Adipose tissue (tissue), 3 donors: ENCODE measurements around the gene IRX1. TPM values are rescaled to one million over a fixed set of nuclear protein-coding genes. Genes with fewer than 3 reads are reported as not detected.

Experiments used
- H3K27ac ChIP-seq: one replicate; pipeline ENCODE4 v1.5.1; 2013; ENCODE audit warnings: low read depth, low read length
- WGBS, 3 donors: extraction: QIAGEN DNeasy Blood & Tissue Kit; methylation state at CpG; one replicate each; pipeline ENCODE4 v1.1.7; 2013; 5-methylcytosine and 5-hydroxymethylcytosine counted together
- polyA plus RNA-seq, 3 donors: library from polyadenylated mRNA; stranded (reverse); fragments of 200-250 nt; gene quantifications; one replicate each; pipeline ENCODE4 v1.2.3, GENCODE V29; 2013
- donor health status: healthy with polysubstance abuse.
- donor health status: Bipolar disorder and iron deficiency.
- donor health status: healthy.

IRX1 gene
- polyA plus RNA-seq, 3 donors = 0.07 to 0.79 (median 0.33) TPM

DNA sequence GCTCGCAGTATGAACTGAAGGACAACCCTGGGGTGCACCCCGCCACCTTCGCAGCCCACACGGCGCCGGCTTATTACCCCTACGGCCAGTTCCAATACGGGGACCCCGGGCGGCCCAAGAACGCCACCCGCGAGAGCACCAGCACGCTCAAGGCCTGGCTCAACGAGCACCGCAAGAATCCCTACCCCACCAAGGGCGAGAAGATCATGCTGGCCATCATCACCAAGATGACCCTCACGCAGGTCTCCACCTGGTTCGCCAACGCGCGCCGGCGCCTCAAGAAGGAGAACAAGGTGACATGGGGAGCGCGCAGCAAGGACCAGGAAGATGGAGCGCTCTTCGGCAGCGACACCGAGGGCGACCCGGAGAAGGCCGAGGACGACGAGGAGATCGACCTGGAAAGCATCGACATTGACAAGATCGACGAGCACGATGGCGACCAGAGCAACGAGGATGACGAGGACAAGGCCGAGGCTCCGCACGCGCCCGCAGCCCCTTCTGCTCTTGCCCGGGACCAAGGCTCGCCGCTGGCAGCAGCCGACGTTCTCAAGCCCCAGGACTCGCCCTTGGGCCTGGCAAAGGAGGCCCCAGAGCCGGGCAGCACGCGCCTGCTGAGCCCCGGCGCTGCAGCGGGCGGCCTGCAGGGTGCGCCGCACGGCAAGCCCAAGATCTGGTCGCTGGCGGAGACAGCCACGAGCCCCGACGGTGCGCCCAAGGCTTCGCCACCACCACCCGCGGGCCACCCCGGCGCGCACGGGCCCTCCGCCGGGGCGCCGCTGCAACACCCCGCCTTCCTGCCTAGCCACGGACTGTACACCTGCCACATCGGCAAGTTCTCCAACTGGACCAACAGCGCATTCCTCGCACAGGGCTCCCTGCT, 3.8 kb downstream of the IRX1 start:
- no peak overlapping the region for H3K27ac ChIP-seq
- WGBS, 3 donors = 6 to 17% (median 12%) methylated on average over 80 to 86 of the region's 86 CpGs

DNA sequence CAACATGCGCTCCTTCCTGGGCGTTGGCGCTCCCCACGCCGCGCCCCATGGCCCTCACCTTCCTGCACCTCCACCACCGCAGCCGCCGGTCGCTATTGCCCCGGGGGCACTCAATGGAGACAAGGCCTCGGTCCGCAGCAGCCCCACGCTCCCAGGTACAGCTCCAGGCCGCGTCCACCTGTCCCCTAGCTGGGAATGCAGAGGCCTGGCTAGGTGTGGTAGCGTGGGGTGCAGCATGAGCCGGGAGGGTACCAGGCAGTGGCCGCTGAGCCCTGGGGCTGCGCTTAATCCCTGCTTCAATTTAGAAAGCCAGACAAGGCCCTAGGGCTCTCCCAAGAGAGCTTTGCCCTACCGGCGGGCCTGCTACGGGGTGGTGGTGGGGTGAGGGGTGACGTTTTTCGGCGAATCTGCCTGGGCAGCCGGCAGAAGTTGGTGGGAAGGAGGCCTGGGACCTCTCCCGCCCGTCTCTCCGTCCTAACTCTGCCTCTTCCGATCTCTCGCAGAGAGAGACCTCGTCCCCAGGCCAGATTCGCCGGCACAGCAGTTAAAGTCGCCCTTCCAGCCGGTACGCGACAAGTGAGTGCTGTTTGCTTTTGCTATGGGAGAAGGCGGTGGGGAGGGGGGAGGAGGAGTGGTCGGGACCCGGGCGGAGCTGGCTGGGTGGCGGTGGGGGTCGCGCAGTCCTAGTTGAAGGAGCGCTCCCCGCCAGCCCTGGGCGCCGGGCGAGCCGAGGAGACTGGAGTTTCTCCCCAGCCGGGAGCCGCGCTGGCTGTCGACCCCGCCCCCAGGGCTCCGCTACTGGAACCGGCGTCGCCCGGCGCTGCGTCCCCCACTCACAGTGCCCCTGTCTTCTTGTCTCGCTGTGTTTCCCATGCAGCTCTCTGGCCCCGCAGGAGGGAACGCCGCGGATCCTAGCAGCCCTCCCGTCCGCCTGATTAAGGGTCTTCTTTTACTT, 4.8 kb downstream of the IRX1 start:
- no peak overlapping the region for H3K27ac ChIP-seq
- WGBS, 3 donors = 3 to 11% (median 11%) methylated on average over 70 to 71 of the region's 71 CpGs

DNA sequence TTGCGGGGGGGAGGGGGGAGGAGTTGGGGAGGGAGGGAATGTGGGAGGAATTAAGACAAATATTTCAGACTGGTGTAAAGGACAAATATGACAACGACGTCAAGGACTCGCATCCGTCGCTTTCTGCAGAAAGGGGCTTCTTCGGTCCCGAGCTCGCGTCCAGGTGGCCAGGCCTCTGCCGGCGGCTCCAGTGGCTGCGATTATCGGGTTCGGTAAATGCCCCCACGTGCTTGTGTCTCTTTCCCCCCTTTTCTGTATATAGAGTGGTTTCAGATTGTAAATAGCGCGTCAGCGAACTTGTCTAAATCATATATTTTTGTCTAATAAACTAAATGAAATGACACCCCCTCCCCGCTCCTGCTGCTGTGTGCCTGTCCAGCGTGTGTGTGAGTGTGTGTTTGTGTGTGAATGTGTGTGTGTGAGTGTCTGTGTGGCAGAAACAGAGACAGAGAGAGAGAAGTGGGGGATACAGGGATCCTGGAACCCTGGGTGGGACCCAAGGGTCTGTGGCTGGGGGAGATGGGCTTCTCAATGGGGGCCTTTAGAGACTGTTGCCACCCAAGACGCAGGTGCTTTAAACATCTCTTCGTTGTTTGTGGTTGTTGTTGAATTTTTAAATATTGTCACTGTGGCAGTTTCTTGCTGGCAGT, 5.6 kb downstream of the IRX1 start:
- H3K27ac ChIP-seq = no peak overlapping the region

DNA sequence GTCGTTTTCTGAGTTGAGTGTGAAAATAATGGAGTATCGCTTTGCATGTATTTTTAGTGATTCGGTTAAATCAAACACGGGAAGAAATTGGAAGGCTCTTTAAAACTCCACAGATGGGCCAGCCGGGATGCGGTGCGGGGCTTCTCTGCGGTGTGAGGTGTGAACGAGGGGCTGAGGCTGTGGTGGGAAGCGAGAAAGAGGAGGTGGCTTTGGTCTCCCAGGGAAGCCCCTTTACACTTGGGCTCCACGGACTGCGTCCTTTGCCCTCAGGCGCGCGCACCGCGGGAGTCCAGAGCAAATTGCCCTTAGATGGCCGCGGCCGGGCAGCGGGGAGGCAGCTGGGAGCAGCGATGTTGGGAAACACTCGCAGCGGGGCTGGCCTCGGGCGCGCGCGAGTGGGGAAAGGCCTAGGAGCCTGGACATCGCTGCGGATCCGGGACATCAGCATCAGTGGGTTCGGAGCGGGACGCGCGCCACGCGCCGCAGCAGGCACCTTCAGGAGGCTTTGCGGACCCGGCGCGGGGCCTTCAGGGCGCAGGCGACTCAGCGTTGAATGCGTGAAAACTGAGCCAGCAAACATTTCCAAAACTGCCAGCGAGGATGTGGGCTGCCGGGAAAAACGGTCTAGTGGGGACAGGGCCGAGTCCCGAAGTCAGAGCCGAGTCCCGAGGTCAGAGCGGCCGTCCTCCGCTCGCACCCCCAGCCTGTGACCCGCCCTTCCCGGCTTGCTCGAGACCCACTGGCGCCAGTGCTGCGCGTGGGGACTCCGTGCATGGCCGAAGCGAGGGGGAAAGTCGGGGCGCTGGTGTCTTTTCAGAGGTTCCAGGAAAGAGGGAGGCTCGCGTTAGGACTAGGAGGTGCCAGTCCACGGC, 6.5 kb downstream of the IRX1 start:
- no peak overlapping the region for H3K27ac ChIP-seq
- 2 to 12% (median 6%) methylated on average over 72 to 73 of the region's 73 CpGs for WGBS, 3 donors

More for the DNA sequence above, 5.6 kb downstream of the IRX1 start:
- 9 to 13% (median 11%) methylated on average over 22 to 23 of the region's 23 CpGs for WGBS, 3 donors

DNA sequence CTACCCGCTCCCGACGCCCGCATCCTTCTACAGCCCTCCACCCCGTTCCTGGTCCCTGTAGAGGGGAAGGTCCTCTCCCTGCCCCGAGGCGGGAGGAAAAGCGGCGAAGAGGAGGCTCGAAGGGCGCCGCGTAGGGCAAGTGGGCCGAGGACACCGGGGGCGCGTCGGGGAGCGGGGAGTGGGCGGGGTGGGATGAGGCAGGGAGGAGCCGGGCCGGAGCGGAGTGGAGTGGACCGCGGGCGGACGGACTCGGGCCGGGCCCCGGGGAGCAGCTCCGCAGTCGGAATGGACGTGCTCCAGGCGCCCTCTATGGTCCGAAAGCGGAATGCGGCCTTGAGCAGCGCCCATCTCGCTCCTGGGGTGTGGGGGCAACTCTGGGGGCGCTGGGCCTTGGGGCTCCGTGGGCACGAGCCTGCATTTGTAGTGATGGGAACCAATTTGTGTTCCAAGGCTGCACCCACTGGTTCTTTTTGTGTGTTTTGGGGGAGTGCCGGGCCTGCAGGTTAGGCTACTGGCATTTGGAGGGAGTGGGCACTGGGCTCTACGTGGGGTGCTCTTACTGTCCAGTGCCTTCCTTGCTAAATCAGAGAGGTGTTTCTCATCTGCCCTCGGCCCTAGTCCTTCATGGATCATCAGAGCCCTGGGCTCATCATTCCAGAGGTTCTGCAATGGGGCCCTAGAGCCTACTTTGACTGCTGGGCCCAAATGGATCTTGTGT, 7.3 kb downstream of the IRX1 start:
- no peak overlapping the region for H3K27ac ChIP-seq
- WGBS, 3 donors = 3 to 7% (median 7%) methylated on average over 45 of the region's 45 CpGs

DNA sequence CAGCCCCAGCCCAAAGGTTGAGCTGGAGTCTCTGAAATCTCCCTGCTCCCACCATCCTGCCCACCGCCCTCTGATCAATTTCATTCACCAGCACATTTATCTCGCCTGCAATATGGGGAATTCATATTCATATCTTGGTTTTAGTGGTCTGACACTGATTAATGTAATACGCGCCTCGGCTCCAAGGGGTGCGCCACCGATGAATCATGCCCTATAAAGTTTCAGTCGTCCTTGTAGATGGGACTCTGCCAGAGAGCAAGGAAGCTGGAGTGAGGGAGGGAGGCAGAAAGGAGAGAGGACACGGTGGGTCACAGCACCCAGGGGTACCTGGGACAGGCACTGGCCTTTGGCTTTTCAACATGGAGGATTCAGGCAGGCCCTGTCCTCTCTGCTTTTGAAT, 8.9 kb downstream of the IRX1 start:
- 61 to 66% (median 64%) methylated on average over 9 of the region's 9 CpGs for WGBS, 3 donors
- H3K27ac ChIP-seq = no peak overlapping the region

DNA sequence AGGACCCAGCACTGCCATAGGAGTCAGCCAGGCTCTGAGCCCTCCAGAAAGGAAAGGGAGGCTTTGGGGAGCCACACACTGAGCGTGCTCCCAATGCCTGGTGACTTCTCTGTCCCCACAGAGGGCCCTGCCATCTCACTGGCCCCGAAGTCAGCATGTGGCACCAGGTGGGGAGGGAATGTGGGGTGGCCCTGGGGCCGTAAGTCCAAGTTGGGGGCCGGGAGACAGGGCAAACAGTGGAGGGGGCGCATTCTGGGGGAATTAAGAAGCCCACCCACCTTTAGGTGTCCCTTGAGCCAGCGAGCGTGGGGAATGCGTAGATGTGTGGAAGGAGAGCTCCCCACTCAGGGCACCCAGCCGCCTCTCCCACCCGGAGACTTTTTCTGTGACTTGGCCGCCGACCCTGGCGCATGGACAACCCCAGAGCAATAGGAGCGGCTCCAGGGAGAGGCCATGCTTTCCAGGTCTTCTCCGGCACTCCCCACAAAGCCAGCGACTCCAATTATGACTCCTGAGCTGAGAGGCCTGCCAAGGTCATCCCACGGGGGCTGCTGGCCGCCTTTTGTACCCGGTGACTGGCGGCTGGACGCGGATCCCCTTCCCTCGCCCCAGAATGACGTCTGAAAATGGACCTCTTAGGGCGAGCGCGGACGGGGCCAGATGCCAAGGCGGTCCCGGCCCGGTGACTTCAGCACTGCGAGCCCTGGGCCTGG, 9.8 kb downstream of the IRX1 start:
- no peak overlapping the region for H3K27ac ChIP-seq
- 21 to 36% (median 34%) methylated on average over 32 of the region's 32 CpGs for WGBS, 3 donors

DNA sequence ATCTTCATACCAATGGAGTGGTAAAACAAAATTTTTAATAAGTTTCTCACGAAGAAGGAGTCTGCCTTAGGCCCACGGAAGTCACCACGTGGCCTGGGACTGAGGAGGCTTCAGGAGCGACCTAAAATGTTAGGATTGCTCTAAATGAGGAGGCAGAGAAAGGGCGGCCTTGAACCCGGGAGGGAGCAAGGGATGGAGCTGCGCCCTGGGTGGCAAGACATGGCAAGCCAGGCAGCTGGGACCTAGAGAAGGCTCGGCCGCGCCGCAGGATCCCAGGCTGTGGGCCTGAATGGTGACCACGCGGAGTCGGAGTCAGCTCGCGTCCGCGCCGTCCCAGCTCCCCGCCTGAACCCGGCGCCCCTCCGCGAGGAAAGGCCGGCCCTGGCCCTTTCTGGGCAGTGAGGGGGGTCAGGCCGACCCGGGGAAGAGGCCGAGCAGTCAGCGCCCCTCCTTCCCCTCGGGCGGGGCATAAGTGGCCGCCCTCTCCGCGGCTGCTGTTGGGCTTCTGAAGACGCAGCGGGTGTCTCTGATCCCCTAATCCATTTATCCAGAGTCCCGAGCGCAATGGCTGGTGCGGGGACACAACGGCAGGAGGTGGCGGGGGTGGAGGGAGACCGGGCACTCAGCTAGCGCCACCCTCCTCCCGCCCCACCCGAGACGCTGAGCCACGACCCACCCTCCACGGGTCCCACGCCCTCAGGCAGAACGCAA, 10.6 kb downstream of the IRX1 start:
- no peak overlapping the region for H3K27ac ChIP-seq
- 4 to 12% (median 8%) methylated on average over 39 to 50 of the region's 50 CpGs for WGBS, 3 donors

DNA sequence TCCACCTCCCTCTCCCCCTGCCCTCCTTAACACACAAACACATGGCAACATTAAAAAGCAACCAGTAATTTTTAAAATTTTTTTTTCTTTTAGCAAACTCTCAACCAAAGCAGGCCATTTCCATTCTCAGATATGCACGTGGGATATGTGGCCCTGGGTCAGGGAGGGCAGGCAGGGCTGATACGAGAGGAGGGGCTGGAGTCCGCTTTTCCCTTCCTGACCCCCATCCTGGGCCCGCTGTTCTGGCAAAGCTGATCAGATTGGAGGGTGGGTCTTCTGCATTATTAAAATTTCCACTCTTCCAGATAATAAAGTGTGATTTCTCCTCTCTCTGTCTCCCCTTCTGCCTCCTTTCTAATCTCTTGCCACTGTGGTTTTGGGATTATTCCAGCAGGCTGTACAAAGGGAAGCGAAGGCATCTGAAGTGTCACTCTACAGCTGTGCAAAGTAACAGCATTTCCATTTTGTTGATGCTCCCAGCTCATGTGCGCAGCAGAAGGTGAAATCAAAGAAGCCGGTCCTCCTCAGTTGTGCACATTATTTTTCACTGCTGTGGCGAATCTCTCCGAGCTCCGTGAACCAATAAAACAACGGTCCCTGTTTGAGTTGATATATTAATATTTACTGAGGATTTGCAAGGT, 12.0 kb downstream of the IRX1 start:
- WGBS, 3 donors = 37 to 62% (median 58%) methylated on average over 11 of the region's 11 CpGs
- no peak overlapping the region for H3K27ac ChIP-seq

DNA sequence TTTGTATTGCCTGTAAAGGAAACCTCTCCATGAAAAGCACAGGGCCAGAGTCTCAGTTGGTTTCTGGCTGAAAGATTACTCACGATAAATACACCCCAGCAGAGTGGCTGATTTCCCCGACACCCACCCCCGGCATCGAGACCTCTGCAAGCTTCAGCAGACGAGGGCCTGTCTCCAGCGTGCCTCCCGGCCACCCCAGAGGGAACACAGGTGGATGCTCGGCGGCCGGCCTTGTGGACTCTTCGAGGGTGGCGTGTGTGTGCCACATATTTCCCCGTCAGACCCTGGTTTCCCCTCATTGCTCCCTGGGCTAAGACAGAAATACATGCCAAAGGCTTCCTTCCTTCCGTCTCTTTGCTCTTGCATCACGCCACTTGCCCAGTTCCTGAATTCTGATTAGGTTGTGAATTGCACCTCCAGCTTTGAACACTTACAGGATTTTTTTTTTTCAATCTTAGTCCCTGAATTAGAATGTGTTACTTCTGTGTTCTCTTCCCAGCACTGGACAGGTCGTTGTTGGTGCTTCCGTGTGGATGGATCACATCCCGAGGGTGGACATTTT, 13.6 kb downstream of the IRX1 start:
- H3K27ac ChIP-seq = no peak overlapping the region
- 63 to 70% (median 69%) methylated on average over 18 of the region's 18 CpGs for WGBS, 3 donors

DNA sequence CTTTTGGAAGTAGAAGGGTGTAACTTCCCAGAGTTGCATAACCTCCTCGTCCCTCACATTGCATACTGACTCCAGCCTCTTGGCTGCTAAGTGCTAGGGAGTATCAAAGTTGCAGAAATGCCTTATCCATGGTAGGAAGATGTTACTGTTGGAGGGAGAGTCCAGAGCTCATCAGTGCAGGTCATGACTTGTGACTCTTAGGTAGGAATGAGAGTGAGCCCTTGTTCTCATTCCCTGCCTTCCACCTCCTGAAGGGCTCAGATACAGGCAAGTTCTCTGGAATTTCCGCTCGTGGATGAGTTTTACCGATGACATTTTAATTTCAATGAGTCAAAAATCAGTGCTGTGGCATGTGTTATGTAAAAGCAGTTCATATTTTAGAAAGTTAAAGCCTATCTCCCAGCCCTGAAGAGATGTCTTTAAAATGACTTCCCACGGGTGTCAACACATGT, 17.0 kb downstream of the IRX1 start:
- H3K27ac ChIP-seq = no peak overlapping the region
- WGBS, 3 donors = 57 to 68% (median 64%) methylated on average over 5 of the region's 5 CpGs

DNA sequence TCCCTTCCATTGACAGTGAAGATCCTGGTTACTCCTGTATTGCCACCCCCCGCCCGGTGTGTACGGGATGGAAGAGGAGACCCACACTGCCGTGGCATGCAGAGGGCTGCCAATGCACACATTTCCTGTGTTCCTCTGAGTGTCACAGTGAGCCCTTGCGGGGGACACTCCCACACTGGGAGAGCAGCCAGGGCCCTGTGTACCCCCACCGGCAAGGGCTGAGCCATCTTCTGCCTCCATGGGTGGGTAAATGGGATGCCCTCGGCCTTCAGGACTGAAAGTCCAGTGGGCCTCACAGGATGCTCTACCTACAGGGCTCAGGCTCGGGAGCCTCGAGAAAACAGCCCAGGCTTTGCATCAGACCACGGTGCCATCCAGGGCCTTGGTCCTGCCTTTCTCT, 18.1 kb downstream of the IRX1 start:
- WGBS, 3 donors = 74 to 87% (median 80%) methylated on average over 10 of the region's 10 CpGs
- no peak overlapping the region for H3K27ac ChIP-seq

DNA sequence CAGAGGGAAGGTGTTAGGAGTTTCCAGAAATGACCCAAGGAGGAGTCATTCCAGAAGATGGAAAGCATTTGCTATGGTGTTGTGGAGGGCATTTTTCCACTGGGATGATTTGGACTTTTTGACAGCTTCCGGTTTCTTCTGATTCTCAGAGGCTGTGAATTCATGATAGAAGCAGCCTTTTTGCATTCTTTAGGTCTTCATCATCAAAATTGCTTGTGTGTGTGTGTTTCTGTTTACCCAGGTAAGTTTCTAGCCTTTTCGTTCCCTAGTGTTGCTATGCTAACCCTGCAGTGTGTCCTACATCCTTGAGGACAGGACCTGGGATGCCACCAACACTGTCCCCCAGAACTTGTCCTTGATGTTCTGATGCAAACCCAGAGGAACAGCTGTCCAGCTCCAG, 19.6 kb downstream of the IRX1 start:
- 57 to 74% (median 70%) methylated on average over 2 of the region's 2 CpGs for WGBS, 3 donors
- no peak overlapping the region for H3K27ac ChIP-seq

DNA sequence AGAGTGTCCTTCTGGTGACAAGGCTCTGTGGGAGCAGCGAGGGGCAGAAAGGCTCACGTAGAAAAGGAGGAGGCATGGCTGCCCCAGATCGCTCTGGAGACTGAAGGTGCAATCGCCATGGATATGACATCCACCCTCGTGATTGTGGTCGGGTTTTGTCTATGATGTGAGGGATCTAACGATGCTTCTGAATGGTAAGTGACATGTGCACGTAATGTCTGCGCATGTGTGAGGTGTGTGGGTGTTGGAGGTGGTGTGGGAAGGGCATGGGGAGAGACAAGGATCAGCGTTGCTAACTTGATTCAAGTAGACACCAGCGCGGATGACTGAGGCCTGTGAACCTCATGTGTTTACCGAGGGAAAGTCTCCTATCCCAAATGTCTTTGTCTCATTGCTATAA, 20.2 kb downstream of the IRX1 start:
- no peak overlapping the region for H3K27ac ChIP-seq
- 75 to 91% (median 87%) methylated on average over 13 of the region's 13 CpGs for WGBS, 3 donors

DNA sequence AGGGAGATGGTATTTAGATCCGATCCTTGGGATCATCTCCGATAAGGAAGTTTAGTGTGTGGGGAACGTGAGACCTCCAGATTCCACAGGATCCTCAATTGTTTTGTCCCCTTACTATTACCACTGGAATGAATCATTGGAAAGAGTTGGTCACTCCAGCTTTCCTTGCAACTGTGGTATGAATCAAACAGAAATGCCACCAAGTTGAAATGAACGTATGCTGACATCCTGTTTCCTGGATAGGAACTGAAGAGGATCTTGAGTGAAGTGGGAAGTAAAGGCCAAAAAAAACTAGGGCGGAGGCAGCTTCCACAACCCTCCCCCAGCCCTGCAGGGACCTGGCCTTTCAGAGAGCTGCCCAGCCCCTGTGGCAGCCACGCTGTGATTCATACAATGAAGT, 23.9 kb downstream of the IRX1 start:
- WGBS, 3 donors = 48 to 68% (median 50%) methylated on average over 6 of the region's 6 CpGs
- H3K27ac ChIP-seq = no peak overlapping the region
